Brain pericyte (primary cell): ENCODE results near the gene DGKI.

ENCODE experiments used
- DNase-seq: peaks from one replicate; pipeline ENCODE4 v3.0.0-alpha.2; 2012; ENCODE audit warnings: low read depth, low spot score

The DGKI gene

DNA sequence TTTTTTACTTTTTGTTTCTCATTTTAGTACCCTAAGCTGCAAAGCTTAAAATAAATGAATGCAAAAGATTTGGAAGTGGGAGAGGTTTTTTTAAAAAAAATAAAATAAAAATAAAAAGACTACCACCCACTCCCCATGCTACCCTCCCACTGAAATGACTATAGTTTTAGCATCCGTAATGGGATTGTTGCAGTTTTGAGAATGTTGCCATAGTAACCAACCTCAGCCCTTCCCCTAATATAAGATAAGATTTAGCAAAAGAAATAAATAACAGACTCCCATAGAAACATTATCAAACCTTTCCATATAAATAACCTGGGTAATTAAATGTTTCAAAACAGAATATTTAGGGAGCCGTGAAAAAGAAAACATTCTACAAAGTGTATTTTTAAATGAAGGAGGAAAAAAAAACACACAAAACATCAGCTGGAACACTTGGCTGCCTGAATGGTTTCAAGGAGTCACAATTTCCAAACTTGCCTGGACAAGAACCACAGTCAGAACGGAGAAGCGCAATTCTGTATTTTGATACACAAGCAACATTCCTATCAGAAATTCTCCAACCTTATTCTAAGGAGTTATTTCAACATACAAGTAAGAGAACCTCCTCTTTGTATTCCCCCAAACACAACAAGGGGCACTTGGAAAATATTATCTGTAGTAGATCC lies 57.4 kb downstream of the DGKI start:
- no peak for DNase-seq

DNA sequence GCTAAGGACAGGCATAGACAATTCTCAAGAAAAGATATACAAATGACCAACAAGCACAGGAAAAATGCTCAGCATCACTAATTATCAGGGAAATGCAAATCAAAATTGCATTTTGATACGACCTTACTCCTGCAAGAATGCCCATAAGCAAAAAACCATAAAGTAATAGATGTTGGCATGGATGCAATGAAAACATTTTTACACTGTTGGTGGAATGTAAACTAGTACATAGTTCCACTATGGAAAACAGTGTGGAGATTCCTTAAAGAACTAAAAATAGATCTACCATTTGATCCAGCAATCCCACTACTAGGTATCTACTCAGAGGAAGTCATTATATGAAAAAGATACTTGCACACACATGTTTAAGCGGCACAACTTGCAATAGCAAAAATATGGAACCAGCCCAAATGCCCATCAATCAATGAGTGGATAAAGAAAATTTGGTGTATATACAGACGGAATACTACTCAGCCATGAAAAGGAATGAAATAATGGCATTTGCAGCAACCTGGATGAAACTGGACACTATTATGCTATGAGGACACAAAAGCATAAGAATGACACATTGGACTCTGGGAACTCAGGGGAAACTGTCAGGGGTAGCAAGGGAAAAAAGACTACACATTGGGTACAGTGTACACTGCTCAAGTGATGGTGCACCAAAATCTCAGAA lies 59.3 kb downstream of the DGKI start:
- no peak for DNase-seq

DNA sequence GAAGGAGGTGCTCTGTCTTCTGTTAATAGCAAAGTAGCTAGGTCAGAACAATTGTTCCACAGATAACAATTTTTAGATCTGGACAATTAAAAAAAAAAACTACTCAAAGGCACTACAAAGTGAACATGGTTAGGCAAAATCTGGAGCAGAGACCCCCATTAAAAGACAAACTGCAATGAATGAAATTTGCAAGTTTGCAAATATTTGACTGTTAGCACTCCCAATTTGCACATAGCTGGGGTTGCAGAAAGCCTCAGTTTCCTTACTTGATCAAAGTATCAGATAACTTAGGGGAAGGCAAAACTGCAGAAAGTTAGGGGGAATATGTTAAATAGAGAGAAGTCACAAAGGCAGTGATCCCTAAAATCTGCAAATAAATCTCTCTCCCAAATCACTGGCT lies 68.3 kb downstream of the DGKI start:
- DNase-seq = no peak

DNA sequence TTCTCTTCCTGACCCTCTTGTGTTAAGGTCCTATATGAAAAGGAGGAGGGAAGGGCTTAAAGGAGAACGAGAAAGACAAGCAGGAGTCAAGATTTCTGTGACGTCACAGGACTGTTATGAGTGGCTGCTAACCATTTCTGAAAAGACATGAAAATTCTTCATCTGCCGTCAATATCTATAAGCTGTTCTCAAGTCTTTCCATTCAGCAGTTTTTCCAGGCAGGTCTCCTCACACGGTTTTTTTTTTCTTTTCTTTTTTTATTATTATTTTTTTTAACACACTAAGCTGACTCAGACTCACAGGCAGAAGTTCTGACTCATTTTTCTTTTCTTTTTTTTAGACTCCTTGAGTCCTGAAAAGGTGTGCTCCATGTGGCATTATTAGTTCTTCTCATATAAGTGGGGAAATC lies 72.0 kb downstream of the DGKI start:
- no peak for DNase-seq

DNA sequence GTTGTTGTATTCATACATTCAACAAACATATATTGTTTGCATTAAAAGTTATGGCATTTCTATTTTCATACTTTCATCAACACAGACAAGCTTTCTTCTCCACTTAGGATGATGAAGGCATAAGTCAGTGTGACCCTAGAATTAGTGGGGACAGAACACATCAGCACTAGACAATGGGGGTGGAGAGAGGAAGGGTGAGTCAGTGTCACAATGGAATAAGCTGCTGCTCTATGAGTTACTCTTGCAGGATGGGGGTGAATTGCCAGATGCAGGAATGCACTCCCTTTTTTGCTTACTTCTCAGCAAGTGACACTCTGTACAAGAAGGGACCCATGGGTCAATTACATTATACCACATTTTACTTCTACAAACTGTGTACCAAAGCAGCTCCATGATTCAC lies 74.0 kb downstream of the DGKI start:
- no peak for DNase-seq

DNA sequence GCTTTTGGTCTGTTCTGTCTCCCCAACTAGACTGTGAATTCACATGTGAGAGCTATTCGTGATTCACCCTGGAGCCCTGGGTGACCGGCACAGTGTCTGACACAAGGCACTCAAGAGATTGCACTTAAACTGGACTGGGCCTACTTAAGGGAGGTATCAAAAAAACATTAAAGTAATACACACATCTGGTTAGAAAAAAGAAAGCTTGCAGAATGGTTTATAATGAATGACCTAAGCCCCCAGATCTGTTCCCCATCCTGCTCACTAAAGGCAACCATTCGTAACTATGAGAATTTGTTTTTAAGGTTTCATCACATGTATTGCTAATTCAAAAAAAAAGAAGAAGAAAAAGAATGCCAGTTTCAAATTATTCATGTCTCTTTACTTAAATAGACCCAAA lies 74.5 kb downstream of the DGKI start:
- DNase-seq = no peak

DNA sequence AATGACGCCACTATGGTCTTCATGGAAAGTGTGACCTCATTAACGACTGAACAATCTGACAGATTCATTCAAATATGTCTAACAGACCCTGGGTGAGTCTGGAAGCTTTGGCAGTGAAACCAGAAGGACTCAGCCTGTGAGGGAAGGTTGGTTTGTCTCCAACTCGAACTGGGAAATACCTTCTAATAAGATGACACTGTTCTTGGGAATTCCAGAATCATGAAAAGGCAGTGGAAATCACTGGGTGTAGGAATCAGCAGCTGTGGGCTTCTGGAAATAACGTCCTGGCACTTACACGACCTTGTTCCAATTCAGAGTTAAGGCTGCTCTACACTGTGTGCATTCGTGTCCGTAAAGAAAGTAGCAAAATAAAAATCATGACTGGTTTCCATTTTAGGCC lies 75.1 kb downstream of the DGKI start:
- no peak for DNase-seq

DNA sequence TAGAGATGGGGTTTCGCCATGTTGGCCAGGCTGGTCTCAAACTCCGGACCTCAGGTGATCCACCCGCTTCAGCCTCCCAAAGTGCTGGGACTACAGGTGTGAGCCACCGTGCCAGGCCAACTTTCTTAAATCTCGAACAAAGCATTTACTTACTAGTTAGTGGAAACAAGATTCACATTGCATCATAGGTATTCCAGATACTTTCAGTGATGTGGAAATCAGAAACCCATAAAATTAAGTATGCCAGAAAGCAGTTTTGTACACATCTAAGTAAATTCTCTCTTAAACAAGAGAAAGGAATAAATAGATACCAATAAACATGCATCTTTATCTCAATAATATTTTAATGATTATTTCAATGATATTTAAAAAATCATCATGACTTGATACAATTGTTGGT lies 75.5 kb downstream of the DGKI start:
- DNase-seq = no peak

DNA sequence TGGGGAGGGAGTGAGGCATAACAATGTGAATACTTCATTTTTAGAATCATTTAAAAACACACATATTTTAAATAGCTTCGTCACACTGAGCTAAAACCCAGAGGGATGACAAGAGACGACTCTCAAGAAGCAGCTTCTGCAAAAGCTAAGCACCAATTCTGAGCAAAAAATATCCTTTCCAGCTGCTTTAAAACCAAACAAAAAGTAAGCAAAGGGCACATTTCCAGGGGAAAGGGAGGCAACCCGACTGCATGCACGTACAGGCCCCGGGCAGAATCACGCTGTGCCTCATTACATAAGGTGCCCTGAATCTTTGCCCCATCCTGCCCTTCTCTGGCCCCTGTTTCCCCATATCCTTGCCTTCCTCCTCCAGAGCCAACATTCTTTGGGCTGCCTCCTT lies 78.4 kb downstream of the DGKI start:
- no peak for DNase-seq

DNA sequence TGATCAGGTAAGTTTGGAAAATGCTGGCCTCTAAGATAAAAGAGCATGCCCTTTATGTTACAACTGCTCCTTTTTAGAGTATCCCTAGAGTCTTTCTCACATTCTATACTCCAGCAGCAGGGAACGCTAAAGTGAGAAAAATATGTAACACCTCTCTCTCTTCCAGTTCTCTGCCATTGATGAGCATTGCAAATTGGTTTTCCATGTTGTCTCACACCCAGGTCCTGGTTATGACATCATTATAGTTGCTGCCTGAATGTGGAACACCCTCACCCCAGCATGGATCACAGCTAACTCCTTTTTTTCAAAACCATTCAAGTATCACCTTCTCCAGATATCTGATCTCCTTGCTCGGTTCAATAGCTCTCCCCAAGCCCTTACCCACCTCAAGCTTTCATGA lies 84.4 kb downstream of the DGKI start:
- no peak for DNase-seq

DNA sequence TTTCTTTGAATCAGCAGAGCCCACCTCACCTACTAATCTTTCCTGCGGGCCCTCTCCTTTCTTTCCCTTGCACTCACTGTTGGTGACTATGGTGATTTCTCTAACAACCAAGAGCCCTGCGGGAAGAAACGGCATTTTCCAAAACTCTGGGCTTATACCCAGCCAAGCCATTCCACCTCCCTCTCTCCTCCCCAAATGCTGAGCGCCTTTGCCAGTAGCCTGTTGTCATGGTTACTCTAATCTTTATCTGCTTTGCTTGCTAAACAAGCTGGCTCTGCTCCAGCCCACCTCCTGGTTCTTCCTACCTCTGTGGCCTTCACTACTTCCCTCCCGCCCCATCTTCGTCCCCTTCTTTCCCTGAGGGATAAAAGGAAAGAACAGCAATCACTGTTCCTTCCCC lies 86.7 kb downstream of the DGKI start:
- no peak for DNase-seq

DNA sequence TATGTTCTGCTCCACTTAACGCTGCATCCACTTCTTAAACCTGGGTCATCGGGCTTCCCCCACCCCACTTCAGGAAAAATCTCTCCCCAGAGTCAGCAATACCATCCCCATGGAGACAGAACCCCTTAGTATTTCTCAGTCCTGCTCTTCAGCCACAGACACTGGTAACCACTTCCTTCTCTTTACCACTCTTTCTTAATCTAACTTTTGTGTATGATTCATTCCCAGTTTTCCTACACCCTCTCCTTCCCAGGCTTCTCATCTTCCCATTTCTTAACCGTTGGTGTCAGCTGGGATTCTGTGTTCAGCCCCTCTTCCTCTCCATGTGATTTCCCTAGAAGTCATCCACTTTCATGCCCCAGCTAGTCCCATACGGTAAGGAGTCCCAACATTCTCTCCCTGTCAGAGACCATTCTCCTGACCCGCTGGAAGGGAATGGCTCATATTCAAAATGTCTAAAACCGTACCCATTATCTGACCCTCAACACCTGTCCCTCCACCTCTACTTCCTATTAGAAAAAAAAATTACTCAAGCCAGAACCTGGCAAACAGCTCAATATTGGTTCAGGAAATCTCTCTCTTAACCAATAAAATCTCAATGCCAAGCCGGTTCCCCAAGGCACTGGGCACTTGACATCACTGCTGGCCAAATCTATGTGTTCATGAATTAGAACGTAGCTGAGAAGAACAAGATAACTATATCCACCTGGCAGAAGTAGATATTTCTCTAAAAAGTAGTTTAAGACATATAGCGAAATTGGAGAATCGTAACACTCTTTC lies 89.4 kb downstream of the DGKI start:
- DNase-seq = no peak

DNA sequence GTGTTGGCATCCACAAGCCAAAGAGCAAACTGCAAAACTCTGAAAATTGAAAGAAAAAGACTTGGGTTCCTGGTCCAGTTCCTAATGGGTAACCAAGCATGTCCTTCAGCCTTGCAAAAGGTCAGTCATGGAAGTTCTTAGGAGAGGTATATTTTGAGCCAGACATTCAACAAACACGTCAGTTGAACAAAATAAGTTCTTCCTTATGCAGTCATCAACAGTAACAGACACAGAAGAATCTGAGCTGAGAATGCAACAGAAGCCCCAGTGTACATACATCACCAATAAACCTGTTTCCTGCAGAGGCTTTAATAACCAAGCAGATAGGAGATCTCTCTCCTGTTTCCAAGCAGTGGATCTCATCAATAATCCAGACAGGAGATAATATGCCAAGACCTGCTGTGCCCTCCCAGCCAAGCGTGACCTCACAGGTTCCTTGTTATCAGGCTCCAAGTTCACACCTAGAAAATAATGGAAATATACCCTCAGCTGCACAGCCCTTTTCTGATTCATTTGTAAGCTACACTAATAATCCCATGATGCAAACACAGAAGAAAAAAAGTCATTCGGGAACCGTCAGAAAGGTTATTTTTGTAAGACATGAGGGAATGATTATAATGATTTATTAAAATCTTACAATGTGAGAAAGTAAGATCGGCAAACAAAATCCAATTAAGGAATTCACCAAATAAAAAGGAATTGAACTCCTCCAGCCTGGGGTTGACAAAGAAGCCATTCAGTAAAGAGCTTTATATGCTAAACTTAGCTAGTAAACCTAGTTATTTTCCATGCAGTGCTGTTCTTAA lies 90.7 kb downstream of the DGKI start:
- no peak for DNase-seq

DNA sequence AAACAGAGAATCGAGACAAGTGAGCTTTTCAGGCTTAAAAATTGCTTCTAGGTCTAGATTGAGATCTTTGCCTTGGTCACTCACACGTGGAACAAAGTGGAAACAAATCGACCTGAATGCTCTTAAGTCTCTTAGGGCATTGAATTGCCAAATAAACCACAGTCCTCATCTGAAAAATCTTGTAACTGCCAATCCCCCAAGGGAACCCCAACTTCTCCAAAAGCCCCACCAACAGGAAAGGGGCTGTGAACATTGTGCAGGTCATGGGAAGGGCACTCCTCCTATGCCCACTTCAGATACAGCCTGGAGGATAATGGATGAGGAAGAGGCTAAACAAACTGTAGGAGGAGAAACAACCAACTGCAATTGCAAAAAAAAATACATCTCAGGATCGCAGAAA lies 91.3 kb downstream of the DGKI start:
- DNase-seq = no peak

DNA sequence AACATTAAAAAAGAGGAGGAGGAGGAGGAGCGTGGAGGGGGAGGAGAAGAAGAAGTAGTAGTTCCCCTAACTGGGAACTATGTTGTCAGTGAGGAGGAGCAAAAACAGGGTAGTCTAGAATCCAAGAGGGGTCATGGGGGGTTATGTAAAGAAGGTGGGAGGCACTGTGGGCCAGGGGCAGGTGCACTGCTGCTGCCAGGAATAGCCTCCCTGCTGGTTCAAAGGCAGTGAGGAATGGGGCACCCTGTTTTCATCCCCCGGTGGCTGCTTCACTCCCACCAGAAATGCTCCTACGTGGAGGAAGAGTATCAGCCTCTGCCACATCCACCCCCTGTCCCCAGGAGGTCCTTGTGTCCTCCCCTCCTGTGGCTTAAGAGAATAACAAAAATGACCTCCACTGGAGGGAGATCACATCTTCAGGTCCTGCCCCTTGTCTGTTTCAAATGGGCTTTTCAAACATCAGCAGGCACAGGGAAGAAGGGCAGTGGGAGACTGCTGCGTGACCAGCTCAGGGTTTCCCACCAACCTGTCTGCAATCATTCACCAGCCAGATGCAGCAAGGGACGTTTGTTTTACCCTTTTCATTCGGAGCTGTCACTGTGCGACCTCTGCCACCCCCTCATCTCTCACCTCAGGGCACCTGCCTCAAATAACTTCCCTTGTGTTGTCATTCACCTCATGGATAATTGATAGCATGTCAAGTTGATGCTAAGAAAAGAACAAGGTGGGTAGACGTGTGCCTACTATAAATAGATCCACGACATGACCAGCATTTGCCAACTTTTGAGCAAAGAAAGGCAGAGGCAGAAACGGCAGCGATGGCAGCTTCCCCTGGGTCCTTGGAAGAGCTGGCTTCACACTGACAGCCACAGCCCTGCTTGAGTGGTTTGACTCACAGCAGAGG lies 92.6 kb downstream of the DGKI start:
- no peak for DNase-seq

DNA sequence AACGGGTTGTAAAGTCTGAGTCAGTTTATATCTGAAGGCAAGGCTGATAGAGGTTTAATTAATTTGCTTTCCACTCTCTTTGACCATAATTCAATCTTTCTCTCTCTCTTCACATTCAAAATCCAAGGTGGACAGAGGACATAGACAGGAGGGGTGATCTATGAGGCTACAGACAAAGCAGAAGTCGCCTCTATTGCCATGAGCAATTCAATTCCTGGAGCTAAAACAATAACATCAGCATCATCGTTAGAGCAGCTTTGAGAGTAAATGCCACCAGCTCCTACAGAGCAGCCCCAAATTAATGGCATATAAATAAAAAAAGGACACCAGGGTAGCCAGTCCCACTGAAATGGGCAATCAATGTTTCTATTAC lies 93.2 kb downstream of the DGKI start:
- no peak for DNase-seq

DNA sequence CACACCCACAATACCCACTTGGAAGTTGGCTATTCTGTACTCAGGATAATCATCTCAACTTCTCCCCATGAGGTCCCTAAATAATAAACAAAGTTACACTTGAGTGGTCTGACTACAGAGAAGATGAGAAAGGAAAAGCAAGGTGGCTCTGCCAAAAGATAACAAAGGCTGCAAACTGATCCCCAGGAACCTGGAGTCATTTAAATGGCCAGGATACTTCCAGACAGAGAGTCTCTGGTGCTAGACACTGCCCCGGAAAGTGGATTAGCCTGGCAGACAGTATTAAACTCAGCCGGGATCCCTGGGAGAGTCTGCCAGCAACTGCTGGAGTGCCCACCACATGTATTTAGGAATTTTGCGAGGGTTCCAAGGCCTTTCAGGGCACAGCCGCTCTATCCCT lies 93.7 kb downstream of the DGKI start:
- no peak for DNase-seq

DNA sequence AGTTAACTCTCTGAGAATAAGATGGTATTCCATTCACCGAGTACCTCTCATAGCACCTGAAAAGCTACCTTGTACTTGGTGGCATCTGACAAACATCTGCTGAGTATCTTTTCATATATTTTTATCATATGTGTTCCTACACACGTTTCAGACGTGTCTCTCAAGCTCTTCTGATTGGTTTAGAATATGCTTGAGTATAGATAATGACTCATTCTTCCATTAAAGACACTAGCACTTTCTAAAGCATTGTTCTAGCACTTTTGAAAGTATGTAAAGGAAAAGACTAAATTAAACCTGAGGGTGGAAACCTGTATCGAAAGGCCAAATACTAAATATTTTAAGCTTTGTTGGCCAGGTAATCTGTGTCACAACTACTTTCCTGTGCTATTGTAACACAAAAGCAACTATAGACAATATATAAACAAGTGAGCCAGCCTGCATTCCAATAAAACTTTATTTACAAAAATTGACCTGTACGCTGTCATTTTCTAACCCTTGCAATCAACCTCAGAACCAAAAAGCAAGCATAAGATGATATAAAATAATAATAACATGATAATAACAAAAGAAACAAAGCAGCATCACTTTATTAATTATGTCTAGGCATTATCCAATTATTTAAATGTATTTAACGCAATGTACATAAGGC lies 95.3 kb downstream of the DGKI start:
- DNase-seq = no peak

DNA sequence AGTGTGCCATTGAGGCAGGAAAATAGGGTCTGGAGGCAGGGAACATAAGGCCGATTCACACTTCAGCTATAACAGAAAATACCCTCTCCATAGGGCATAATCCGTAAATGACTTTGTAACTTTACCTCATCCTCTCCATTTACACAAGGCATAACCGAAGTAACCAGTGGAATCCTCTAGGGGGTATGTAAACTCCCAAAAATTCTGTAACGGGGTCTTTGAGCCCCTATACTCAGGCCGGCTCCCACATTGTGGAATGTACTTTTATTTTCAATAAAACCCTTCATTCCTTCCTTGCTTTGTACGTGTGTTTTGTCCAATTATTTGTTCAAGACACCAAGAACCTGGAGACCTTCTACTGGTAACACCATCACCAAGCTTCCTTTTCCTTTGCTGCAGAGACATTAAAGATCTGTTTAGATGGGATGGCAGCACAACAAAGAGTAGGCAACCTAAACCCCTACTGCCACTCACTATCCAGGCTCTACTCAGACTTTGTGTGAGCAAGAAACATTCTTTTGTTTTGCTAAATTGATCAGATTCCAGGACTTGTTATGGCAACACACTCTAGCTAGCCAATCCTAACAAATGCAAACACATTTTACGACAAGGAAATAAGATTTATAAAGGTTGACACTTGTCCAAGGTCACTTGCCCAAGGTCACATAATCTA lies 99.3 kb downstream of the DGKI start:
- no peak for DNase-seq

DNA sequence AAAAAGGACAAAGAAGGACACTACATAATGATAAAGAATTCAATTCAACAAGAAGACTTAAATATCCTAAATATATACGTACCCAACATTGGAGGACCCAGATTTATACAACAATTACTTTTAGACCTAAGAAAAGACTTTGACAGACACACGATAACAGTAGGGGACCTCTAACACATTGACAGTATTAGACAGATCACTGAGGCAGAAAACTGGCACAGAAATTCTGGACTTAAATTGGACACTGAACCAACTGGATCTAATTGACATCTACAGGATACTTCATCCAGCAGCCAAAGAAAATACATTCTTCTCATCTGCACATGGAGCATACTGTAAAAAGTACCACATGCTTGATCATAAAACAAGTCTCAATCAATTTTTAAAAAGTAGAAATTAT lies 103.8 kb downstream of the DGKI start:
- DNase-seq = no peak
